Astrocyte of the cerebellum (primary cell): Measurements from ENCODE around the gene COL17A1.

ENCODE experiments used
- DNase-seq: peaks from one replicate; pipeline ENCODE4 v3.0.0-alpha.2; 2011; ENCODE audit warnings: low read depth
- H3K4me3 ChIP-seq: 2 replicates; pipeline ENCODE4 v1.5.1; 2011; ENCODE audit warnings: mild to moderate bottlenecking, low read depth, low read length, moderate library complexity
- CTCF ChIP-seq: IDR thresholded peaks from 2 replicates; pipeline ENCODE4 v1.5.1; 2012; ENCODE audit warnings: low read length, low read depth, moderate library complexity, mild to moderate bottlenecking; ENCODE audit errors: missing control alignments
- in situ Hi-C: cut with HindIII; loops from 2 replicates; pipeline ENCODE4 v1.10.0; 2017; ENCODE audit warnings: low sequenced_read_pairs

COL17A1 gene

DNA sequence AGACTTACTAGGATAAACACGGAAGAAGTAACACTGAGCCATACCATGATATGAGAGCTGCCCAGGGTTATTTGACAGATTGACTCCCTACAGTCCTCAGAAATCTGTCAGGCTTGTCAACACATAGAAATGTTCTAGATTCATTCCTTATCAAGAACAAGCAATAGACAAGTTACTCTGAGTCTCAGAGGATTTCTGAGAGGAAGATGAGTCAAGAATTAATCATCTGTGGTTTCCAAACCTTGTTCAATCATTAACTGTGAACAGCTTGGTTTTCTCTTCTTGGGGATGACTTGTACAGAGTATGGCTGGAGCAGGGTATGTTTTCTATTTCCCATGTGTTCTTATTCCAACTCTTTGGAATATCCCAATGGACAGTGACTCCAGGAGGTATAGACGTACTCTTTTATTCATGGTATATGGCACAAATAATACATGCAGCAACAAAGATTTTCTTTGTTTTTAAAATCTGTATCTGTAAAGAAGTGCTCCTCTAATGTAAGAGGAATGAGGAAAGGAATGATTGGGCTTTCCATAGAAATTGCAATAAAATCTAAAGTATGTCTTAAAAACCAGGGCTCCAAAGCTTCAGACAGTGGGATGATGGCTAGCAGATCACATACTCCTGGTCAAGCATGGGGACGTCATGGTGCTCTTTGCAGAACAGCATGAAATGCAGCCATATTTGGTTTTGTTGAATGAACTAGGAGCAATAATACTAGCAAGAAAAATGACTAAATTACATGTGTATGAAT, 24.4 kb upstream of the COL17A1 start:
- no peak overlapping the region for H3K4me3 ChIP-seq
- no peak for DNase-seq
- no peak for TF ChIP-seq CTCF
- in situ Hi-C loops = no loop called here

DNA sequence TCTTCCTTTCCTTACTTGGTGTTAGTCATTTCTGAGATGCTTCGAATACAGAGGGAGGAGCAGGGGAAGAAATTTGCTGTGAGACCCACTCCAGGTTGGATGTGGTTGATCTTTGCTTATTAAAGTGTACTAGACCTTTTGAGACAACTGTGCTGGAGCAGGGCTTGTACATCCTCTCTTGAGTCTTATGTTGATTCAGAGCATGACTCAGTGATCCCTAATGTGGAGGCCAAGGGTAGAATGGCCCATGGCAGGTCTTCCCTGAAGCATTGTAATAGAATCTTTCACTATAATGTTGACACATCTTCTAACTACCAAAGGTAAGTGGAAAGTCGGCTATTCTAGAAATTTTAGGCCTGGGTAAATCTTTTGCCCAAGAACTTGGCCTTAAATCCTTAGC, 19.2 kb upstream of the COL17A1 start:
- DNase-seq = no peak
- in situ Hi-C loops = no loop called here
- no peak for TF ChIP-seq CTCF
- no peak overlapping the region for H3K4me3 ChIP-seq

DNA sequence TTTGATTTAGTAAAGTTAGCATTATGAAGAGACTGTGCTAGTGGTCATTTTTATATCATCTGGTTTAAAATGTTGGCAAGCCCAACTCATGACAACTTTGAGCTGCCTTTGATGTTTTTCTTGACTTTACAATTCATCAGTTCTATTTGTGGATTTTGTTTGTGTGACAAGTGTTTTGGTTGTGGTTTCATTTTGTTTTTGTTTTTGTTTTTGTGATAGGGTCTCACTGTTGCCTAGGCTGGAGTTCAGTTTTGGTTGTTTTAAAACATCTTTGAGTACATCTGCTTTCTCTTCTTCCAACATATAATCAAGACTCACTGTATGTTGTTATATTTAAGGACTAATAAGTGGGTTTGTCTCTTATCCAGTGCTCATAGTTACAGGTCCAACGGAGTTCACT, 18.7 kb upstream of the COL17A1 start:
- in situ Hi-C loops = no loop called here
- no peak overlapping the region for H3K4me3 ChIP-seq
- TF ChIP-seq CTCF = no peak
- DNase-seq = no peak

- no peak for TF ChIP-seq CTCF
- DNase-seq = no peak
- in situ Hi-C loops = no loop called here
- no peak overlapping the region for H3K4me3 ChIP-seq
Observed at GRCh38 chr10:104103956-104104355, 18.3 kb upstream of the COL17A1 start.

DNA sequence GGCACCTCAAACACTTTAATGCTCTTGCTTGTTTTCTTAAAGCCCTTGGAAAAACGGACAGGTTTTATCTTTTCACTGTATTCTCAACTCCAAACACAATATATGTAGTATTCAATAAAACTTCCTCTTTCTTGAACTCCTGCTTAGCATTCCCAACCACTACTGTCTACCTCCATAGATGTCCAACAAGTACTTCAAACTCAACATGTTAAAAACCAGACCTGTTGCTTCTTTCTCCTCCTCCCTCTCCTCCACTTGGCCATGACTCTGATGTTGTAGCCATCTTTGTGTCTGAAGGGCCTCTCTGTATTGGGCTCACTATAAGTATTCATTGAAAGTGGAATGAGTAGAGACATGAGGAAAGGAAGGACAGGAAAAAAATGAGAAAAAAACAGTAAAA, 16.2 kb upstream of the COL17A1 start:
- TF ChIP-seq CTCF = no peak
- H3K4me3 ChIP-seq = no peak overlapping the region
- in situ Hi-C loops = no loop called here
- no peak for DNase-seq

- in situ Hi-C loops = no loop called here
- H3K4me3 ChIP-seq = no peak overlapping the region
- no peak for DNase-seq
- no peak for TF ChIP-seq CTCF
Observed at GRCh38 chr10:104100795-104101194, 15.1 kb upstream of the COL17A1 start.
